ENCODE measurements around the gene AGRN.

Gene AGRN

DNA sequence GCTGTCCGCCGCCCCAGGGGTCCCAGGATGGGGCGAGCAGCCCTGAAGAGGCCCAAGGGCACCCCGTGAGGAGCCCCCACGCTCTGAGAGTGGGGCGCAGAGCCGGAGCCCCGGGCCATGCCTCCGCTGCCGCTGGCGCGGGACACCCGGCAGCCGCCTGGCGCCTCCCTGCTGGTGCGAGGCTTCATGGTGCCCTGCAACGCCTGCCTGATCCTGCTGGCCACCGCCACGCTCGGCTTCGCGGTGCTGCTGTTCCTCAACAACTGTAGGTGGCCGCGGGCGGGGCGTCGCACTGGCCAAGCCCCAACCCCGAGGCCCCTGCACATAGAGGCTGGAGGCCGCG lies 14.5 kb downstream of the AGRN start:
- no peak for DNase-seq

DNA sequence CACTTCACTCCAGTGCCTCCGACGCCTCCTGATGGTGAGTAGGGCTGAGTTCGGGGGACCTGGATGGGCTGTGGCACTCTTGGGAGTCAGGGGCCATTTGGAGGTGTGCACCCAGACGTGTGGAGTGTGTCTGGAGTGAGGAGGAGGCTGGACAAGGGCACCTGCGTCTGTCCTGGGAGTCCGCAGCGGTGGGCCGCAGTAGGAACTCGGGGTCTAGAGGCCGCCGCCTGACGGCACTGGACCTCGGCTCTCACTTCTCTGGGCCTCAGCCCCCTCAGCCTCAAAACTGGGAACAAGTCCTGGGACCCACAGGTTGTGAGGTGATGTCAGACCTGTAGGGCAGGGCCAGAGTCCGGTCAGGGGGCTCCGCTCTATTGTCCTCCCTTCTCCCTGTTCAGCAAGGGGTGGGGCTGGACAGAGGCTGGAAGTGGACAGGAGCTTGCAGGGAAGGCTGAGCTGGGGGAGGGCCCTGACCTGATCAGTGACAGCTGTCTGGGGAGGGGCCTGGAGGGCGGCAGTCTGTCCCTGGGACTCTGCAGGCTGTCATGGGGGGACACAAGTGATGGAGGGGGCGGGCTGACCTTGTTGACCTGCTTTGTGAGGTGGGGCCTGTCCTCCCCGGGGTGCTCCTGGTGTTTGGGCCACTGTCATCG lies 15.5 kb downstream of the AGRN start:
- DNase-seq = no peak

DNA sequence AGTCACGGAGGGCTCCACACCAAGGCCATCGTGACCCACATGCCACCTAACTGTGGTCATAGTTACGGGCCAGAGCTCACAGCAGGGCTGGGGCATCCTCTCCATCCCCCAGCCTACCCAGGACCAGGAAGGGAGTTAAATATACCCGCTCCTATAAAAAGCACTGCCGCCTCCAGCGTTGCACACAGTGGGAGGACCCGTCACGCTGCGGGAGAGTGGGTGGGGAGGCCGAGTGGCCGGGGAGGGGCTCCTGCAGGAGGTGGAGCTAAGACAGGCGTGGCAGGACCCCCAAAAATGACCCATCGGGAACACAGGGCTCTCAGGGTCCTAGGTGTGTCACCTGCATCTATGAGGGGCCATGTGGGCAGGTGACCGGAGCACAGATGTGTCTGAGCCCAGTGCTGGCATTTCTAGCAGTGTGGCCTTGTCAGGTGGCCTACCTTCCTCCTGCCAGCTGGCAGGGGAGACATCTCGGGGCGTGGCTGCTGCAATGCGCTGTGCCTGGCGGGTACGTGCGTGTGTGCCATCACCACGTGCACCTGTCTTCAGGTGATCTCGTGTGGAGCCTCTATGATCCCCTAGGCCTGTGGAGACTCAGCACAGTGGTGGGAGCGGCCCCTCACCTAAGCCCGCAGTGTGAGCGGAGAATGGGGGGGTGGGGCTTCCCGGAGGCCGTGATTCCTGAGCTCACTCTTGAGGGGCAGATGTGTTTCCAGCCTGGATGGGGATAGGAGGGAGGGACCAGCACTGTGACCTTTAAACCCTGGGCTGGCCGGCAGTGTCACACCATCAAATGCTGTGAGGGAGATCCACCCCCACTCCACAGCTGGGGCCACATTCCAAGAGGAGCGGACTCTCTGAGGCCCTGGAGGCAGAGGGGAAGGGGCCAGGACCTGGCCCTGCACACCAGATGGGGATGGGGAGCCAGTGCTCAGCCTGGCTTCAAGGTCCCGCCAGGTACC lies 17.7 kb downstream of the AGRN start:
- DNase-seq = peak in 7 of 56 donors; percentile 24 to 49 (median 36)

DNA sequence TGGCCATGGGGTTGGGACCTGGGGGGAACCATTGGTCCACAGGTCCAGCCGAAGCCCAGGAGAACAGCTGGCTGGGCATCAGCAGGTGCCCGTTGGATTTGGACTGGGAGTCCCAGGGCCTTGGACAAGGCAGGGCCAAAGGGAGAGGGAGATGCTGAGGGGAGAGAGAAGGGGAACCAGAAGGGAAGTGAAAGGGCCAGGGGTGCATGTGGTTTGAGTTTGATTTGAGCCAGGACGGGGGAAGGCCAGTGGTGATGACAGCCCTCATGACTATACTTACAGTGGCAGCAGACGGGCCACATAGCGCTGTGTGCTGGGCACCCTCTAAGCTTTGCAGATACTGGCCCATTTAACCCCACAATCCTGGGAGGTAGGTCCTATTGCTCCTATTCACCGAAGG lies 18.8 kb downstream of the AGRN start:
- peak in 1 of 56 donors; percentile 10 for DNase-seq

DNA sequence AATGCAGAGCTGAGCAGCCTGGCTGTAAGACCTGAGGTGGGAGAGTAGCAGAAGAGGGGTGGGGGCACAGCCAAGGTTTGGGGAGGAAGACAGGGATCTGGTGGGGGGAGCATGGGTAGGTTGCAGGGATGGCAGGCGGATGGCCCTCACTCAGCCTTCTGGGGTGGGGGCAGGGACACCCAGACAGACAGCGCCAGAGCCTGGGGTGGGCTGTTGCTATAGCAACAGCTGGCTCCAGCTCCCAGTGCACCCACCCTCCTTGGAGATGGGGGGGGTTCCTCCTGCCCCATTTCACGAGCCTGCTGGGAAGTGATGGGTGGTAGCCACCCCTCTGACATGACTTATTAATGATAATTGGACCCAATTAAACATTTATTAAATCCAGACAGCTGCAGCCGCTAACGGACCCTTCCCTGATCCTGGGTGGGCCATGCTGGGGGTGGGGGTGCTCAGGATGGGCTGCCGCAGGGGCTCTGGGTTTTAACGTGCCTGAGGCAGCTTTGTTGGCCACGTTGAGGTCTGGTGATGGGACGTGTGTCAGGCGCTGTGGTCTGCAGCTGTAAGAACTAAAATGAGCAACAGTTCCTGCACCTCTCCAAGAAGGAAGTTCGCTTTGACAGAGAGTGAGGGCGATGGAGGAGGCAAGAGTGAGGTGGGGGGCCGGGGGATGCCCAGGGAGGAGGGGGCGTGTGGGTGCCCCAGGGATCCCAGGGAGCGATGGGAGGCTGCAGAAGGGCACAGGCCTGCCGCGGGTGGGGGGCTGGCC lies 19.4 kb downstream of the AGRN start:
- no peak for DNase-seq

DNA sequence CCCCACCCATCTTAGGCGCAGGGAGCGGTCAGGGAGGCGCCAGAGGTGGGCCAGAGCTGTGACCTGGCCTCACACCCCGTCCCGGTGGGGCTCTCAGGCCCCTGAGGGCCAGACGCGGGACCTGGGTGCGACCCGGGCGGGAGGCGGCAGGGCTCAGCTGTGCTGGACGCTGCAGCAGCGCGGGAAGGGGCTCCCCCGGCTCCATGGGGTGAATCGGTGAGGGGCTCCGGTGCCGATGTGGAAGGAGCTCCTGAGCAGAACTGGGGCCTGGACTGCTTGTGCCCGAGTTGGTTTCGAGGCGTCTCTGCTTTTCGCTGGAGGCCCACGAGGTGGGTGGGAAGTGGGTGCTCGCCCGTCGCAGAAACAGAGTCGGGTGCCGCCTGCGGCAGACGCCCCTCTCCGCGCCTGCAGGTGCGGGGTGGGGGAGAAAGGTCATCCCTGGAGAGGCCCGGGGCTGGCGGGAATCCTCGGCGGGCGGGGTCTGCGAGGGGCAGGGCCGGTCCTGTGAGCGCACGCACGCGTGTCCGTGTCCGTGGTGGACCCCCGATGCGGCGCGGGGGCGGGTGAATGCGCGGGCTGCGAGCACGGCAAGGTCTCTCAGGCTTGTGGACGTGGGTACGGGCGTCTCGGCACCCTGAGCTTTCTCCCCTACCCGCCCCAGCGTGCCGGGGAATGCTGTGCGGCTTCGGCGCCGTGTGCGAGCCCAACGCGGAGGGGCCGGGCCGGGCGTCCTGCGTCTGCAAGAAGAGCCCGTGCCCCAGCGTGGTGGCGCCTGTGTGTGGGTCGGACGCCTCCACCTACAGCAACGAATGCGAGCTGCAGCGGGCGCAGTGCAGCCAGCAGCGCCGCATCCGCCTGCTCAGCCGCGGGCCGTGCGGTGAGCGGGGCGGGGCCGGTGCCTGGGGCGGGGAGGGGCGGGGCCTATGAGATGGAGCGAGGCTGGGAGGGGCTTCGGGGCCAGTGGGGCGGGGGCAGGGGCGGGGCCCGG lies 20.4 kb downstream of the AGRN start:
- peak in 49 of 56 donors; percentile 10 to 84 (median 64) for DNase-seq

DNA sequence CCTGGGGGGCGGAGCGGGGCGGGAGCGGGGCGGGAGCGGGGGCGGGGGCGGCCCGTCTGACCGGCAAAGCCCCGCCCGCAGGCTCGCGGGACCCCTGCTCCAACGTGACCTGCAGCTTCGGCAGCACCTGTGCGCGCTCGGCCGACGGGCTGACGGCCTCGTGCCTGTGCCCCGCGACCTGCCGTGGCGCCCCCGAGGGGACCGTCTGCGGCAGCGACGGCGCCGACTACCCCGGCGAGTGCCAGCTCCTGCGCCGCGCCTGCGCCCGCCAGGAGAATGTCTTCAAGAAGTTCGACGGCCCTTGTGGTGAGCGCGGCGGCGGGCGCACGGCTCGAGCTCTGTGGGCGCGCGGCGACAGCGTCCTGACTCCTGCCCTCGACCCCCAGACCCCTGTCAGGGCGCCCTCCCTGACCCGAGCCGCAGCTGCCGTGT lies 21.2 kb downstream of the AGRN start:
- DNase-seq = no peak

DNA sequence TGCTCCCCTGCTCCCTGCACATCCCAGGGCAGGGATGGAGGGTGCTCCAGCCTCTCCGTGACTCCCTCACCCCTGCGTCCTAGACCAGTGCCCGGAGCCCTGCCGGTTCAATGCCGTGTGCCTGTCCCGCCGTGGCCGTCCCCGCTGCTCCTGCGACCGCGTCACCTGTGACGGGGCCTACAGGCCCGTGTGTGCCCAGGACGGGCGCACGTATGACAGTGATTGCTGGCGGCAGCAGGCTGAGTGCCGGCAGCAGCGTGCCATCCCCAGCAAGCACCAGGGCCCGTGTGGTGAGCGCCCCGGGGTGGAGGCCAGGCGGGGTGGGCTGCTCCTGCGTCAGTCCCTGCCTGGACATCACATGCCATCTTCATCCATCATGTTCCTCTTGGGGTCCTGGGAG lies 22.0 kb downstream of the AGRN start:
- no peak for DNase-seq

DNA sequence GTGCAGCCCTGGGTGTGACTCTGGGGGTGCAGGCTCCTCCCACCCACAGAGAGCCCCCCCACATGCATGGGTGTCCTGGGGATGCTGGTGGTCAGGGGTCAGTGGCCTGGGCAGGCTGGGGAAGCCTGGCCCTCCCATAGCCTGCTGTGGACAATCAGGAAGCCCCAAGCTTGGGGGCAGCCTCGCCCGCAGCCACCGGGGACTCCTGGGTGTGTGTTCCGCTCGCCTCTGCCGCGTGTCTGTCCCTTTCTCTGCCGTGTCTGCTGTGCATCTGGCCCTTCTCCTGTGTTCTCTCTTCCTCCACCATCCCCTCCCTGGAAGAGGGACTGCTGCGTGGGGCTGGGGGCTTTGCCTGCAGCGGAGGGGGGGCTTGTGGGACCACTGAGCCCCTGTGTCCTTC lies 22.9 kb downstream of the AGRN start:
- no peak for DNase-seq

DNA sequence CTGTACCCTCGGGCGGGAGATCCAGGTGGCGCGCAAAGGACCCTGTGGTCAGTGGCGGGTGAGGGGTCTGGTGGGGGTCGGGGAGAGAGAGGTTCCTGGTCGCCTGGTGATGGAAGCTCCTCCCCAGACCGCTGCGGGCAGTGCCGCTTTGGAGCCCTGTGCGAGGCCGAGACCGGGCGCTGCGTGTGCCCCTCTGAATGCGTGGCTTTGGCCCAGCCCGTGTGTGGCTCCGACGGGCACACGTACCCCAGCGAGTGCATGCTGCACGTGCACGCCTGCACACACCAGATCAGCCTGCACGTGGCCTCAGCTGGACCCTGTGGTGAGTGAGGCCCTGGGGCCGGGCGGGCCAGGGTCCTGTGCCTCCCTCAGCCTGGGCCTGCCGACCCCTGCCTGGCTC lies 23.5 kb downstream of the AGRN start:
- no peak for DNase-seq

DNA sequence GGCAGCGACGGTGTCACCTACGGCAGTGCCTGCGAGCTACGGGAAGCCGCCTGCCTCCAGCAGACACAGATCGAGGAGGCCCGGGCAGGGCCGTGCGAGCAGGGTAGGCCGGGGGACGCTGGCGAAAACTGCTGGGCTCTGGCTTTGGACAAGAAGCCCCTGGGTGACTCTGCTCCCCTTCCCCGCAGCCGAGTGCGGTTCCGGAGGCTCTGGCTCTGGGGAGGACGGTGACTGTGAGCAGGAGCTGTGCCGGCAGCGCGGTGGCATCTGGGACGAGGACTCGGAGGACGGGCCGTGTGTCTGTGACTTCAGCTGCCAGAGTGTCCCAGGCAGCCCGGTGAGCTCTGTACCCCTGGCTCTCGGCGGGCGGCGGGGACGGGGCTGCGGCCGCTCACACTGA lies 24.0 kb downstream of the AGRN start:
- DNase-seq = no peak

DNA sequence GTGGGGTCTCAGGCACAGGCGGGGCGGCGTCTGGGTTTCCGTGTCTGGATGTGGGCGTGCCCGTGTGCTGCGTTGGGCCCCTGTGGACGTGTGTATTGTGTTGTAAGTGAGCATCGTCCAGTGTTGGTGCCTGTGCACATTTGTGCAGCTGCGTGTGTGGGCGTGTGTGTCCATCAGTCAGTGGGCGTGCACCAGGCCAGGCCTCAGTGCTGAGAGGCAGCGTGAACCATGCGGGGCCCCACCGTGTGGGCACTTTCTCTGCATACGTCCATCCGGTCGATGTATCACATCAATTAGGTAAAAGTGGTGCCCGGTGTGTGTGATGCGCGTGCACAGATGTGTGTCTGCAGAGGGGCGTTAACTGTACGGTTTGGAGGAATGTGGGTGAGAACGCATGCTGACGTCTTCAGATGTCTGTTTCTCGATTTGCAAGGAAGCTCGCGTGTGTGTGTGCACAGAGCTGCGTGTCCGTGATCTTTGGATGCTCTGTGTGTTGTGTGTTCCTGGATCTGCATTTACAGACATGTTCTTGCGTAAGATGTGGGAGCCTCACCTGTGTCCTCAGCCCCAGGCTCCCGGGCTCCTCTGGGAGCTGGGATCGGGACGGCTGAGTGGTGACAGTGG lies 24.6 kb downstream of the AGRN start:
- no peak for DNase-seq

DNA sequence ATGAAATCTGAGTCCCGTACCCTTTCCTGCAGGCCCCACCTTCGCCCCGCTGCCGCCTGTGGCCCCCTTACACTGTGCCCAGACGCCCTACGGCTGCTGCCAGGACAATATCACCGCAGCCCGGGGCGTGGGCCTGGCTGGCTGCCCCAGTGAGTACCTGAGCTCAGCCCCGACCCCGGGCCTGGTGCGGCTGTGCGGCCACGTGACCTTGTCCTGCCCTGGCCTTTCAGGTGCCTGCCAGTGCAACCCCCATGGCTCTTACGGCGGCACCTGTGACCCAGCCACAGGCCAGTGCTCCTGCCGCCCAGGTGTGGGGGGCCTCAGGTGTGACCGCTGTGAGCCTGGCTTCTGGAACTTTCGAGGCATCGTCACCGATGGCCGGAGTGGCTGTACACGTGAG lies 25.2 kb downstream of the AGRN start:
- DNase-seq = no peak

DNA sequence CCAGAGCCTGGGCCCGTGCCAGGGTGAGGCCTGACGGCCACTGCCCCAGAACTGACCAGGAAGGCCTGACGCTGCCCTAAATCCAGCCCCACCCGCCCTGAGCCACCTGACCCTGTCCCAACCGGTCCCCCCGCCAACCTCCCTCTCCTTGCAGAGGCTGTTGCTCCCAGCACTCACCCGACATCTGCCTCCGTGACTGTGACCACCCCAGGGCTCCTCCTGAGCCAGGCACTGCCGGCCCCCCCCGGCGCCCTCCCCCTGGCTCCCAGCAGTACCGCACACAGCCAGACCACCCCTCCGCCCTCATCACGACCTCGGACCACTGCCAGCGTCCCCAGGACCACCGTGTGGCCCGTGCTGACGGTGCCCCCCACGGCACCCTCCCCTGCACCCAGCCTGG lies 26.3 kb downstream of the AGRN start:
- no peak for DNase-seq

DNA sequence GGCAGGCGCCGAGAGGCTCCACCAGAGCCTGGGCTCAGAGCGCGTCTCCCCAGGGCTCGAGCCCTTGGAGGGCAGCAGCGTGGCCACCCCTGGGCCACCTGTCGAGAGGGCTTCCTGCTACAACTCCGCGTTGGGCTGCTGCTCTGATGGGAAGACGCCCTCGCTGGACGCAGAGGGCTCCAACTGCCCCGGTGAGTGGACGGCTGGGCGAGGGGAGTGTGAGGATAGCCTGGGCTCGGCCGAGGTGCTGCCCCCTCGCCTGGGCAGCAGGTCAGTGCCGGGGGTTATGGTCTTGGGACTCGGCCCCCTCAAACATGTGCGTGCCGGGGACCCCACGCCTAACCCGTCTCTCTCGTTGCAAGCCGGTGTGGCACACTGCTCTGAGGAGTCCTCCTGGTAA lies 26.8 kb downstream of the AGRN start:
- no peak for DNase-seq

DNA sequence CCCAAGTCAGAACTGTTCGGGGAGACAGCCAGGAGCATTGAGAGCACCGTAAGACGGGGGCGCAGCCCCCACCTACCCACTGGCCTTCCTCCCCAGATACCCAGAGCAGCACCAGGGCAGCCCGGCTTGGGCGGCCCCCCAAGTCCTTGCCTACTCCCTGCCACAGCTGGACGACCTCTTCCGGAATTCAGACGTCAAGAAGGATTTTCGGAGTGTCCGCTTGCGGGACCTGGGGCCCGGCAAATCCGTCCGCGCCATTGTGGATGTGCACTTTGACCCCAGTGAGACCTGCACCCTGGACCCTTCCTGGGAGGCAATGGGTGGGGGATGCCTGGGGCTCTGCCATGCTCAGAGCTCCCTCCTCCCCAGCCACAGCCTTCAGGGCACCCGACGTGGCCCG lies 27.5 kb downstream of the AGRN start:
- DNase-seq = no peak

DNA sequence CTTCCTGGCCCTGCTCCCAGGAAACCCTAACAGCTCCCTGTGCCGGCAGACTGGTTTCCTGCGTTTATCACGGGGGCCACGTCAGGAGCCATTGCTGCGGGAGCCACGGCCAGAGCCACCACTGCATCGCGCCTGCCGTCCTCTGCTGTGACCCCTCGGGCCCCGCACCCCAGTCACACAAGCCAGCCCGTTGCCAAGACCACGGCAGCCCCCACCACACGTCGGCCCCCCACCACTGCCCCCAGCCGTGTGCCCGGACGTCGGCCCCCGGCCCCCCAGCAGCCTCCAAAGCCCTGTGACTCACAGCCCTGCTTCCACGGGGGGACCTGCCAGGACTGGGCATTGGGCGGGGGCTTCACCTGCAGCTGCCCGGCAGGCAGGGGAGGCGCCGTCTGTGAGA lies 28.0 kb downstream of the AGRN start:
- no peak for DNase-seq

DNA sequence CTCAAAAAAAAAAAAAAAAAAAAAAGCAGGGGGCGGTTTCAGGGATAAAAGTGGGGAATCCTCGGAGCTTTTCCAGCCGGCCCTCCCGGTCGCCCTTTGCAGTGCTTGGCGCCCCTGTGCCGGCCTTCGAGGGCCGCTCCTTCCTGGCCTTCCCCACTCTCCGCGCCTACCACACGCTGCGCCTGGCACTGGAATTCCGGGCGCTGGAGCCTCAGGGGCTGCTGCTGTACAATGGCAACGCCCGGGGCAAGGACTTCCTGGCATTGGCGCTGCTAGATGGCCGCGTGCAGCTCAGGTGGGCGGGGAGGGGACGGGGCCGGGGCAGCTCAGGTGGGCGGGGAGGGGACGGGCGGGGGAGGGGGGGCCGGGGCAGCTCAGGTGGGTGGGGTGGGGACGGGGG lies 28.8 kb downstream of the AGRN start:
- DNase-seq = no peak

DNA sequence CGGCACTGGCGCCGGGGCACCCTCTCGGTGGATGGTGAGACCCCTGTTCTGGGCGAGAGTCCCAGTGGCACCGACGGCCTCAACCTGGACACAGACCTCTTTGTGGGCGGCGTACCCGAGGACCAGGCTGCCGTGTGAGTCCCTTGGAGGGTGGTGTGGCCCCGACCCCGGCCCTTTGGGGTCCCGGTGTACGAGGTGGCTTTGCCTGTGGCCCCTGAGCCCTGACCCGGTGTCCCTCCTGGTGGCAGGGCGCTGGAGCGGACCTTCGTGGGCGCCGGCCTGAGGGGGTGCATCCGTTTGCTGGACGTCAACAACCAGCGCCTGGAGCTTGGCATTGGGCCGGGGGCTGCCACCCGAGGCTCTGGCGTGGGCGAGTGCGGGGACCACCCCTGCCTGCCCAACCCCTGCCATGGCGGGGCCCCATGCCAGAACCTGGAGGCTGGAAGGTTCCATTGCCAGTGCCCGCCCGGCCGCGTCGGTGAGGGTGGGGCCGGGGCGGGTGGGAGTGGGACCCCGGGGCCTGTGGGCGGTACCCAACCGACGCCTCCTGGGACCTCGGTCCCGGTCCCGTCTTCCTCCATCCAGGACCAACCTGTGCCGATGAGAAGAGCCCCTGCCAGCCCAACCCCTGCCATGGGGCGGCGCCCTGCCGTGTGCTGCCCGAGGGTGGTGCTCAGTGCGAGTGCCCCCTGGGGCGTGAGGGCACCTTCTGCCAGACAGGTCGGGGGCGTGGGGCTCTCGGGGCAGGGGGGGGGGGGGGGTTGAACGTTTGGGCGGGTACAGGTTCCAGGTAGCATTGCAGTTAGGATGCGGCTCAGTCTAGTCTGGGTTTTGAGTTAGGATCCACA lies 29.6 kb downstream of the AGRN start:
- DNase-seq = no peak
